ENCODE data around the gene EFHC1.
A peak's percentile ranks its signal among the peaks of the same experiment; 100 is the strongest.

Gene EFHC1

DNA sequence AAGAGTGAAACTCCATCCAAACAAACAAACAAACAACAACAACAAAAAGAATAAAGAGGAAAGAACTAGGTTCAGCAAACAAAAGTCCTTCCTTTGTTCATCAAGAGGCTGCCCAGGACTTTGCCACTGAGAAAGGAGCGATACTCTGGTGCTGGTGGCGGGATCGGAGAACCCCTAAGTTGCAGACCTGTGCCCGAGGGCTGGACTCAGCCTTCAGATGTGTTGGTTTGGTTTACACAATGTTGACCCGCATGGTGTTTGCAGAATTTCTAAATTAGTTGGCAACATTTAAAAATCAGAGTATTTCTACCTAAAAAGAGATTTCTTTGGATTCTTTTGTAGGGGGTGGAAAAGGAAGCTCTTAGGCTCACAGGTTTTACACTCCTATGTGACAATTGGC is 114.2 kb downstream of the EFHC1 start:
- Histone ChIP-seq H3K27ac (ENCODE audit: low read depth, low read length) (no peak overlapping the region), H3K36me3 (ENCODE audit: control insufficient read depth, insufficient read depth, low read length) (peaks cover 7% of the 10 kb centered on the region), H3K9ac (ENCODE audit: low read length) (no peak overlapping the region), H3K4me3 (ENCODE audit: low read length) (no peak overlapping the region), H3K4me1 (ENCODE audit: control insufficient read depth, insufficient read depth, low read length) (peaks cover 6% of the 10 kb centered on the region), H3K27me3 (ENCODE audit: control insufficient read depth, insufficient read depth, low read length) (no peaks in the 10 kb centered on the region)

DNA sequence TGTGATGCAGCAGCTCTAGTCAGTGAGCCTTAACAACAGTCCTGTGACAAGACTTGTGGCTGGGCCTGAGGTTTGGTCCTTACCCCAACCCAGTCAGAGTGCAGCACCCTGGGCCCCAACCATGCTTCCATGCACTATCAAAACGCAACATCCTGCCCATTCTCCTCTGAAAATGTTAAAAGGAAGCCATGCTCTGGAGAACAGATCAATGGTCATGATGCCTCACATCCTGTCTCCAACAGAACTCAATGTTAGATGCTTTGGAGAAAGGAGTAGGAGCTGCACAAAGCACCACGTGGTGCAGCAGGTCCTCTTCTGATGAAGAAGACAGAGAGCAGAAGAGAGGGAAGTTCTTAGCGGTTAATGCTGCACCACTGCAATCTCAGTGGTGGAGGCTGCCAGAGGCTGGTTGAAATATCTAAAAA is 114.8 kb downstream of the EFHC1 start:
- Histone ChIP-seq H3K36me3 (ENCODE audit: control insufficient read depth, insufficient read depth, low read length) (peaks cover 7% of the 10 kb centered on the region), H3K27ac (ENCODE audit: low read depth, low read length) (no peak overlapping the region), H3K9ac (ENCODE audit: low read length) (no peak overlapping the region), H3K27me3 (ENCODE audit: control insufficient read depth, insufficient read depth, low read length) (no peaks in the 10 kb centered on the region), H3K4me3 (ENCODE audit: low read length) (no peak overlapping the region), H3K4me1 (ENCODE audit: control insufficient read depth, insufficient read depth, low read length) (peaks cover 6% of the 10 kb centered on the region)

DNA sequence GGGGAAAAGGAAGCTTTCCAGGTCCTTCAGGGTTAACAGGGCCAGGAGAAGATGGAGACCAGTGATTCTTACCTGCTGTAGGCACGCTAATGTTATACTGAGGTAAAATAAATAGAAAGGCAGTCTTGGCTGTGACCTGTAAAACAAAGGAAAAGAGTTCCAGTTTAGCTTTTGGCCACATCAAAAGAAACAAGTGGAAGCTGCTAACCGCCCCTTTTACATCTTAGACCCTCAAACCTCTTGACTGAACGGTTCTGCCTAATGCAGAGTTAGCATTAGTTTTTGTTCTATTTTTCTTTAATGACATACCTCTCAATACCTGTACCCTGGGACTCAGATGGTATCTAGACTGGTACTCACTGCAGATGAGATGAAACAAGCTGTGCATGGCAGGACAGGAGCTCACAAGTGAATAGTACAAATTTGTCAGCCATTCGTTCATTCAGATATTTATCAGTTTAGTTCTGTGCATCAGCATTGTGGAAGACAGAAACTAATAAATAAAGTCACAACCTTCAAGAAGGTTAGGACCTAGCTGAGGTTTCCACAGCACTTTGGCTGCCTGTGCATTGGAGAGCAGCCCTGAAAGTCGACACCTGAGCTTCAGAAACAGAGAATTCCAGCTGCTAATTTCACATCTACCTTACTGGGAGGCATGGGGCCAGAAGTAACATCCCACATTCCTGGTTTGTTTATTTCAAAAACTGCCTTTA is 115.7 kb downstream of the EFHC1 start:
- Histone ChIP-seq H3K36me3 (ENCODE audit: control insufficient read depth, insufficient read depth, low read length) (peaks cover 7% of the 10 kb centered on the region), H3K4me1 (ENCODE audit: control insufficient read depth, insufficient read depth, low read length) (peaks cover 9% of the 10 kb centered on the region), H3K9ac (ENCODE audit: low read length) (no peak overlapping the region), H3K27ac (ENCODE audit: low read depth, low read length) (no peak overlapping the region), H3K4me3 (ENCODE audit: low read length) (no peak overlapping the region), H3K27me3 (ENCODE audit: control insufficient read depth, insufficient read depth, low read length) (no peaks in the 10 kb centered on the region)

DNA sequence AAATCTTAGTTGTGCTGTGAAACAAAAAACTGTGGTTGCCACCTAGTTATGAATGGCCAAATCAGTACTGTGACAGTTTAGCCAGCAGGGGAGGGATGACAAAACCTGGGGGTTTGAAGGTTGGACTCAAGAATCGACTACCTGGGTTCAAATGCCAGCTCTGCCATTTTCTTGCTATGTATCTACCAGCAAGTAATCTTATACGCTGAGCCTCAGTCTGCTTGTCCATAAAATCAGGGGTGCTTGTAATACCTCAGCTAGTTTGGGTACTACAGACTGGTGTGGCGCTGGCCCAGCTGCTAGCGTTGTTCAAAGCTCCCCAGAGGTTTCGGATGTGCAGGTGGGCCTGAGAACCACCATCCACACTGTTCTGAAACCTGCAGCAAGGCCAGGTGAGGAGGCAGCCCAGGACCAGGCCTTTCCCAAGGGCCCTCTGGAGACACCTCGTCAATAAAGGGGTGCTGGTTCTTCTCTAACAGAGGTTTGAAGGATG is 116.3 kb downstream of the EFHC1 start:
- peaks cover 12% of the 10 kb centered on the region for H3K4me1 ChIP-seq (ENCODE audit: control insufficient read depth, insufficient read depth, low read length)
- no peak overlapping the region for H3K9ac ChIP-seq (ENCODE audit: low read length)
- no peaks in the 10 kb centered on the region for H3K27me3 ChIP-seq (ENCODE audit: control insufficient read depth, insufficient read depth, low read length)
- peaks cover 7% of the 10 kb centered on the region for H3K36me3 ChIP-seq (ENCODE audit: control insufficient read depth, insufficient read depth, low read length)
- H3K27ac ChIP-seq (ENCODE audit: low read depth, low read length) = no peak overlapping the region
- no peak overlapping the region for H3K4me3 ChIP-seq (ENCODE audit: low read length)

DNA sequence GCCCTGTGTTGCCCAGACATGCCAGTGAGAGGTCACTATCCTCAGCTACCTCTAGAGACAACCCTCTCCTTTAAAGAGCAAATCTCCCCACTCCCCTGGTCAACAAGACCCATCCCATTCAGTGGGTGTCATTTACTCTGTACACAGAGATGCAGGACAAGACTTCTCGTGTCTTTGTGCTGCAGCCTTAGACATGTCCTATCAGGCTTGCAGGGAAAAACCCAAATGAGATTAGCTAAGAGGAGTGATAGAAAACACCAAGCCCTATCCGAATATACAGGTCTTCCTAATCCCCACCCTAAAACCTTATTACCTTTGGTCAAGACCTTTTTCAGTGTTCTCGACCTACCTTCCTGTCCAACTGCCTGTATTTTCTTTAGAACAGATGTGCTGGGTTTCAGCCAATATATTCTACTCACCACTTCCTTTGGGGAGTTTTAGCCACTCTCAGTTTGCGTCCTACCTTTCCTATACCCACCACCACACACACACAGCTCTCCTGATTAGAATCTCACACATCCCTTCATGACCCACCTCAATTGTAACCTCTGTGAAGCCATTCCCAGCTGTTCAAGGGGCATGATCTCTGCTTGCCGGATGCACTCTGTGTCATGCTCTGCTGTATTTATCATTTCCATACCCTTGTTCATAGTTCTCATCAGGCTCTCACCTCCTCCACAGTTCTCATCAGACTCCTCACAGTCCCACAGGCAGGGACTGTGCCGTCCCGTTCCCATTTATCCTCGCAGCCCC is 117.0 kb downstream of the EFHC1 start:
- Histone ChIP-seq H3K4me1 (ENCODE audit: control insufficient read depth, insufficient read depth, low read length) (peaks cover 12% of the 10 kb centered on the region), H3K27ac (ENCODE audit: low read depth, low read length) (no peak overlapping the region)

DNA sequence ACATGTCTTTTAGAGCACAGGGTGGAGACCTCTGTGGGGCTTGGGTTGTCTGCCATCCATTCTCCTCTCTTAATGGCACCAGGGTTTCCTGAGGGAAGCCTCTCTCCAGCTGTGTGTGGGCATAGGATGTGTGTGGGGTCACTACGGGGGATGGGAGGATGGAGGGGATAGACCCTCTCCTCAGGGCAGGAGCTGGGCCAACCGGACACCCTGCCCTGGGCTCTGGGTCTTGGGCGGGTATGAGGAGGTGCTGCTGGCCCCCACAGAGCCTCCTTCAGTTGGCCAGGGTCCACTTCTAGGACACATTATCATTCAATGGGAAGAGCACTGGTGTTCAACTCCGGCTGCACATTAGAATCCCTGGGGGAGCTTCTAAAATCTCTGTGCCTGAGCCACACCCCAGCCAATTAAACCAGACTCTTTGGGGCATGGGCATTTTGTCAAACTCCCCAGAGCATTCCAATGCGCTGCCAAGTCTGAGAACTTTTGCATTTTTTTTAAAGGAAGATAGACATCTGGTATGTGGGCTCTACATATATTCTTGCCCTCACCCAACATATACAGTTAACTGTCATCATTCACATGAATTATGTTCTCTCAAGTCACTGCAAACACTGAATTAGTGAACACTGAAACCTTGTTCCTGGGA is 118.2 kb downstream of the EFHC1 start:
- H3K4me1 ChIP-seq (ENCODE audit: control insufficient read depth, insufficient read depth, low read length) = peaks cover 12% of the 10 kb centered on the region
- no peak overlapping the region for H3K4me3 ChIP-seq (ENCODE audit: low read length)
- H3K27ac ChIP-seq (ENCODE audit: low read depth, low read length) = no peak overlapping the region
- no peaks in the 10 kb centered on the region for H3K27me3 ChIP-seq (ENCODE audit: control insufficient read depth, insufficient read depth, low read length)
- H3K36me3 ChIP-seq (ENCODE audit: control insufficient read depth, insufficient read depth, low read length) = peaks cover 7% of the 10 kb centered on the region
- no peak overlapping the region for H3K9ac ChIP-seq (ENCODE audit: low read length)

More for the DNA sequence above, 117.0 kb downstream of the EFHC1 start:
- Histone ChIP-seq H3K4me3 (ENCODE audit: low read length) (no peak overlapping the region), H3K9ac (ENCODE audit: low read length) (no peak overlapping the region), H3K36me3 (ENCODE audit: control insufficient read depth, insufficient read depth, low read length) (peaks cover 7% of the 10 kb centered on the region), H3K27me3 (ENCODE audit: control insufficient read depth, insufficient read depth, low read length) (no peaks in the 10 kb centered on the region)

DNA sequence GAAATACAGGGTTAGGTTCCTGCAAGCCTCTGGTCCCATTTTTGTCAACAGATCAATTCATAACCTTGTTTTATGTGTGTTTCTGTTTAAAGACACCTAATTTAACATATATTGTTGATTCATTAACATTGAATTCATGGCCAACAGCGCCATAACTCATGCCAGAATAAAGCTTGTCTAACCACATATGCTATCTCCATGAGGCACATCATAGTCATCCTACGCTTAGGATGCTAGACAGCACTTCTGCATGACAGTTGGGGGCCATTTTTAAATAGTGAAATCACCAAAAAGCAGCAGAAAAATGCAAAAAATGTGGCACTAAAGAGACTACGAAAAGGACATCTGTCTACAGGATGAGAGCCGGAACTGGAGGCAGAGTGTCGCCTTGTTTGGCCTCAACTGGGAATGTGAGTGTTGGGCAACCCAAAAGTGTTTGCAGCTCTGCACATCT is 118.8 kb downstream of the EFHC1 start:
- no peaks in the 10 kb centered on the region for H3K27me3 ChIP-seq (ENCODE audit: control insufficient read depth, insufficient read depth, low read length)
- no peak overlapping the region for H3K9ac ChIP-seq (ENCODE audit: low read length)
- peaks cover 7% of the 10 kb centered on the region for H3K36me3 ChIP-seq (ENCODE audit: control insufficient read depth, insufficient read depth, low read length)
- H3K4me3 ChIP-seq (ENCODE audit: low read length) = no peak overlapping the region
- no peak overlapping the region for H3K27ac ChIP-seq (ENCODE audit: low read depth, low read length)
- peaks cover 17% of the 10 kb centered on the region for H3K4me1 ChIP-seq (ENCODE audit: control insufficient read depth, insufficient read depth, low read length)

DNA sequence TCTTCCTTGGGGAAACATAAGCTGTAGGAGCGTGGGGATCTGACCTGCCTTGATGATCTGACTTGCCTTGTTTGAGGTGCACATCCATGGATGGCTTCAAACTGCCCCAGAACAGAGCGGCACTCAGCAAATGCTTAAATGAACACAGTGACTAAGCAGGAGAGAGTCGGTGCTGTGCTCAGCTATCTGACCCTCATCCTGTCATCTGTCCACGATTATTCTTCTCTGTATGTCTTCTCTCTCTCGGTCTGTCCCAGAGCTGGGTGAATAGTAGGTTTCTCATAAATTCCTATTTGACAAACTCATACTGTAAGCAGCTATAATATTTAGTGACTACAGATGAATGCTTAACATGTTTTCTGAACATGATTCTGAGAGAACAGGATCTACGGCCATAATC is 119.5 kb downstream of the EFHC1 start:
- H3K27ac ChIP-seq (ENCODE audit: low read depth, low read length) = no peak overlapping the region
- no peak overlapping the region for H3K4me3 ChIP-seq (ENCODE audit: low read length)
- H3K9ac ChIP-seq (ENCODE audit: low read length) = no peak overlapping the region
- H3K36me3 ChIP-seq (ENCODE audit: control insufficient read depth, insufficient read depth, low read length) = peaks cover 6% of the 10 kb centered on the region
- H3K4me1 ChIP-seq (ENCODE audit: control insufficient read depth, insufficient read depth, low read length) = peaks cover 22% of the 10 kb centered on the region
- H3K27me3 ChIP-seq (ENCODE audit: control insufficient read depth, insufficient read depth, low read length) = no peaks in the 10 kb centered on the region

DNA sequence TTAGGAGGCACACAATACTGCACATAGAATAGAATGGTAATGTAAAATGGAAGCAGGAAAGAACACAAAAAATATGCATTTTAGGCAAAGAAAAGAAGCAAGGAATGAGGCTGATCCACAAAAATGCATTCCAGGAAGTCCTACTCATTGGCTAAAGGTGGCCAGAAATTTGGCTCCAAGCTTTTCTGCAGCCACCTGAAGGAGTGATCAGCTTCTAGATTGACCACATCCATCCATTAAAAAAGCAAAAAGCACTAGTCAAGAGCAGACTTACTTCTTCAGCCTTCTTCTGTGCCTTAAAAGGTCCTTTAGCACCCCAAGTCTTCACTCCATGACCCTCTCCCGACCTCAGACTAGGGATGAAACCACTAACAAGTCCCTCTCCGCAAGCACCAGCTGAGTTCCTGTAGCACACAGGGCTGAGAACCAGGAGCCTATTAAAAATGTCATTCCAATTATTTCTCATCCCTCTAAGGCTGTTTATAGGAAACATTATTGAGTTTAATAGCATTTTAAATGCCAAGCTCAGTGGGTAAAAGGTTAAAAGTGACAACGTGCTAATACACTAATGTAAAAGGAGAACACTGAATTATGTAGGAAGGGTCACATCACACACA is 120.3 kb downstream of the EFHC1 start:
- peak overlapping the region; percentile 0 for H3K4me3 ChIP-seq (ENCODE audit: low read length)
- H3K27ac ChIP-seq (ENCODE audit: low read depth, low read length) = peak overlapping the region; percentile 26
- H3K4me1 ChIP-seq (ENCODE audit: control insufficient read depth, insufficient read depth, low read length) = peaks cover 24% of the 10 kb centered on the region
- no peak overlapping the region for H3K9ac ChIP-seq (ENCODE audit: low read length)
- H3K27me3 ChIP-seq (ENCODE audit: control insufficient read depth, insufficient read depth, low read length) = no peaks in the 10 kb centered on the region
- H3K36me3 ChIP-seq (ENCODE audit: control insufficient read depth, insufficient read depth, low read length) = no peaks in the 10 kb centered on the region

DNA sequence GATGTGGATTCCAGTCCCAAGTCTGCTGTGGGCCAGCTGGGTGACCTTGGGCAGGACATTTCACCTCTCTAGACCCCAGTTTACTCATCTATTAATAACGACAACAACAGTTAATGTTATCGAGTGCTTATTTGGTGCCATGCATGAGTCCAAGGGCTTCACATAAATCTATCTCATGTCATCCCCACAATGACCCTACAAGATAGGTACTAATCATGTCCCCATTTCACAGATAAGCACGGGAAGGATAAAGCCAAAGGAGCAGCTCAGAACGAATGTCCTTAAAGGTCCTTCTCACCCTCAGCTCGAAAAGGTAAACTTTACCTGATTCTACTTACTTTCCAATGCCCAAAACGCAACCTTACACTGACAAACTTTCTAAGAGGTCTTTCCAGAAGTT is 121.0 kb downstream of the EFHC1 start:
- Histone ChIP-seq H3K4me1 (ENCODE audit: control insufficient read depth, insufficient read depth, low read length) (peaks cover 25% of the 10 kb centered on the region), H3K27ac (ENCODE audit: low read depth, low read length) (no peak overlapping the region), H3K36me3 (ENCODE audit: control insufficient read depth, insufficient read depth, low read length) (no peaks in the 10 kb centered on the region), H3K27me3 (ENCODE audit: control insufficient read depth, insufficient read depth, low read length) (no peaks in the 10 kb centered on the region), H3K4me3 (ENCODE audit: low read length) (no peak overlapping the region), H3K9ac (ENCODE audit: low read length) (no peak overlapping the region)

DNA sequence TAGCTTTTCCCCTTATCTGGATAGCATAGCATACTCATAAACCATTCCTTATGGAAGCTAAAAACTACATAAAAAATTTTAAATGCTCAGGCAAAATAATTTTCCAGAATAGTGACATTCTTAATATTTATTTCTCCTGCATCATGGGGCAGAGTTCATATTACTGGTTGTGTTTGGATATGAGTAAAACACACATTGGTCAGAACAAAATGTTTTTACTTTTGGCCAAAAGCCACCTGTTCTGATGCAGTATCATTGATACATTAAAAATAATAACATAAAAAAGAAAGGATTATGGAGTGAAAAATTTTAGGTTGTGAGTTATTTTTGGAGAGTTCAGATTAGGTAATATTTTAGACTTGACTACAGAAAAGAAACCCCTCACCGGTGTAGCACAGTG is 123.1 kb downstream of the EFHC1 start:
- no peak overlapping the region for H3K27ac ChIP-seq (ENCODE audit: low read depth, low read length)
- H3K4me1 ChIP-seq (ENCODE audit: control insufficient read depth, insufficient read depth, low read length) = peaks cover 26% of the 10 kb centered on the region
- no peak overlapping the region for H3K9ac ChIP-seq (ENCODE audit: low read length)
- H3K36me3 ChIP-seq (ENCODE audit: control insufficient read depth, insufficient read depth, low read length) = no peaks in the 10 kb centered on the region
- H3K27me3 ChIP-seq (ENCODE audit: control insufficient read depth, insufficient read depth, low read length) = no peaks in the 10 kb centered on the region
- H3K4me3 ChIP-seq (ENCODE audit: low read length) = no peak overlapping the region
